ENCODE results near the gene CXCR6.

Gene CXCR6

GRCh38 chr3:45943207-45943846 lies at the start of gene CXCR6:
CXCR6 (plus strand) TSS chr3:45943464; CDS start chr3:45946482, 3,018 bp downstream.
- no peak for DNase-seq

GRCh38 chr3:45894015-45894414 lies 49.2 kb upstream of the CXCR6 start:
- DNase-seq: no peak

- DNase-seq: no peak
Measured at GRCh38 chr3:45895686-45896468, 47.4 kb upstream of the CXCR6 start.

GRCh38 chr3:45896956-45897355 lies 46.3 kb upstream of the CXCR6 start:
- DNase-seq: no peak

GRCh38 chr3:45904931-45905330 lies 38.3 kb upstream of the CXCR6 start:
- no peak for DNase-seq

- DNase-seq: no peak
Measured at GRCh38 chr3:45905755-45906154, 37.5 kb upstream of the CXCR6 start.

- DNase-seq: no peak
Measured at GRCh38 chr3:45906681-45907407, 36.4 kb upstream of the CXCR6 start.

- no peak for DNase-seq
Measured at GRCh38 chr3:45907769-45908705, 35.2 kb upstream of the CXCR6 start.

- no peak for DNase-seq
Measured at GRCh38 chr3:45908761-45909160, 34.5 kb upstream of the CXCR6 start.

- no peak for DNase-seq
Measured at GRCh38 chr3:45909542-45909941, 33.7 kb upstream of the CXCR6 start.

- DNase-seq: no peak
Measured at GRCh38 chr3:45910892-45911291, 32.4 kb upstream of the CXCR6 start.

- peak; percentile 6 for DNase-seq
Measured at GRCh38 chr3:45911511-45912226, 31.6 kb upstream of the CXCR6 start.

- DNase-seq: no peak
Measured at GRCh38 chr3:45912435-45912834, 30.8 kb upstream of the CXCR6 start.

GRCh38 chr3:45914362-45915058 lies 28.8 kb upstream of the CXCR6 start:
- no peak for DNase-seq

- DNase-seq: no peak
Measured at GRCh38 chr3:45915059-45915439, 28.2 kb upstream of the CXCR6 start.

GRCh38 chr3:45915518-45916231 lies 27.6 kb upstream of the CXCR6 start:
- peak; percentile 96 for DNase-seq

GRCh38 chr3:45917146-45917898 lies 25.9 kb upstream of the CXCR6 start:
- DNase-seq: no peak

- no peak for DNase-seq
Measured at GRCh38 chr3:45921158-45922038, 21.9 kb upstream of the CXCR6 start.

GRCh38 chr3:45922039-45922326 lies 21.3 kb upstream of the CXCR6 start:
- no peak for DNase-seq
